Stromal cell of bone marrow (primary cell): ENCODE measurements around the gene TUBD1.

Source experiments
- DNase-seq: peaks from one replicate; pipeline ENCODE4 v3.0.0-alpha.2; 2012; ENCODE audit warnings: low read depth

Gene TUBD1

DNA sequence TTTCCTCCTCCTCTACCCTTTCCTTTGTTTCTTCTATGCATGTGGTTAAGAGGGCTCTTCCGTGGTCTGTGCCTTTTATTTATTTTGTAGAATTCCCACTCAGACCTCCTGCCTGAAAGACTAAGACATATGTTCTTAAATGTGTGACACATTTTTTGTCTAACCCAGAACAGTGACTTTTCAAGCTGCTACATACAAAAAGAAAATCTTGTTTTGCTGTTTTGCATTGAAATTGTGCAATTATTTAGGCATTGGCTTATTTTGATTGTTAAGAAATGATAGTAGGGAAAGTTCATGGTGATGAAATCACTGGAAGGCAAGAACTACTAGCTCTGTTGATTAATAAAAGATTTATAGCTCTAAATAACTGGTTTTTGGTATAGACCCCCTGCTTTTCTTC, 76.8 kb downstream of the TUBD1 start:
- DNase-seq: no peak

DNA sequence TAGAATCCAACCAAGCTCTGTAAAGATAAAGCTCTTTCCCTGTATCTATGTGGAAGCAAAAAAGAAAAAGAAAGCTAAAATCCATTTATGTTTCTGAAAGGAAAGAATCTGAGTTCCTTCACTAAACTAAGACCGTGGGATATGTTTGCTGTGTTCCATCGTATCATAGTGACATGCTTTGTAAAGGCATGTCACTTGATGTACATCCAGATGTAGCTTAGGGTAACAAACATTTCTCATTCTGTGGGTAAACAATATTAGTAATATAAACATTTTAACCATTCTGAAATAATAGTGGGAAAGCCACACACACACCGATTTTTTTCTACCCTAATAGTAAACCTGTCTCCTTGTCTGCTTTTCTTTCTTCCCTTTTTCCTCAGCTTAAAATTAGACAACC, 78.1 kb downstream of the TUBD1 start:
- DNase-seq: no peak

DNA sequence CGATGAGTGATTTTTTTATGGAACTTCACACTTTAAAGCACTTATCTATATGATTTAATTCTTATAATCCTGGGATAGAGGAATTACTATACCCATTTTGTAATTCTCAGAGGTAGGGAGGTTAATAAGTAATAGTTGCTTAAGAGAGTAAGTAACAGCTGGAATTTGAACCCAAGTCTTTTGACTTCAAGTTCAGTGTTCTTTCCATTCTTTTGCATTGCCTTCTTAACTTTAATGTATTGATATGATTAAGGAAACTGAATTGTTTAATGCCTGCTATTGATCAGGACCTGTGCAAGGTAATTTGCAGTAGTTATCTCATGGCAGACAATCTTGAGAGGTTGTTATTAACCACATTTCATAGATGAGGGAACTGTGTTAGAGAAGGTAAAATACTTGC, 78.5 kb downstream of the TUBD1 start:
- no peak for DNase-seq

DNA sequence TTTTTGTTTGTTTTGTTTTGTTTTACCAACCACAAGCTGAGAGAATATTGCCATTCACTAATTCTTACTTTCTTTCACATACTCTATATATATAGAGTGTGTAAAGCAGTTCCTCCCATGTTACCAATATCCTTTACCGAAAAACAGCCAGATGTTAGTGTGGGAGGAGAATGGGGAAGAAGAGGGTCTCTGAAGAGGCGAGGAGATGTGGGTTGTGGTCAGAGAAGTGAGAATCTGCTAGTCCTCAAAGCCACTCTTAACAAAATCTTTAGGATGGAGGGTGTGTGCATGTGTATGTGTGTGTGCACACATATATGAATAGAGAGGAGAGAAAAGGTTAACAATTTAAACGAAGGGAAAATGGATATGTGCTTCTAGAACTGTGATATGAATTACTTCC, 80.6 kb downstream of the TUBD1 start:
- no peak for DNase-seq

DNA sequence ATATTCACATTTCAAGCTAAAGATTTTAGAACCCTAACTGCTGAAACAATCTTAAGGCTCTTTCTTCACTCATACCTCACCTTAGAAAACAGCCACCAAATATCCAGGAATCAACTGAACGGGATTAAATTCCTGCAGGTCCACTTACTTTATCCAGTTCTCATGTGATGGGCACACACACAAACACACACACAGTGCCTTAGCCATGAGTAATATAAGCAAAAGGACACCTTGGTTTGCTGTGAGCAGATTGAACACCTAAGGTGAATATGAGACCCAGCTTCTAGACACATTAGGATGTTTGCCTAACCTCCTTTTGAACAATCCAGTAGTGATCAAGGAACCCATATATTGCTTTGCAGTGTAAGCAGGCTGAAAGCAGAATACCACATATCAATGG, 81.5 kb downstream of the TUBD1 start:
- DNase-seq: no peak

DNA sequence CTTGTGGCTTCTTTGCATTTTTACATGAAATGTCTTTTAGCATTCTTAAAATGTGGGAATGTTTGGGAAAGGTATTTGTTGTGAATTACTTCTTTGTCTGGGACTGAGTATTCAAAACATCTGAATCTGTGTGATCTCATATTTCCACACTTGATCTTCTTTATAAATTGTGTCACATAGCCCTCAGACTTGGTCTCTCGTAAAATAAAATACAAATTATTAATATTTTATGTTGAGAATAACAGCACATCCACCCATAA, 81.9 kb downstream of the TUBD1 start:
- DNase-seq: no peak
